ENCODE results near the gene APC.
"Not testable (repeated sequence)": the region's sequence is repeated elsewhere in the genome, so short reads cannot be mapped to it uniquely, and the experiment has no call there.

APC gene

DNA sequence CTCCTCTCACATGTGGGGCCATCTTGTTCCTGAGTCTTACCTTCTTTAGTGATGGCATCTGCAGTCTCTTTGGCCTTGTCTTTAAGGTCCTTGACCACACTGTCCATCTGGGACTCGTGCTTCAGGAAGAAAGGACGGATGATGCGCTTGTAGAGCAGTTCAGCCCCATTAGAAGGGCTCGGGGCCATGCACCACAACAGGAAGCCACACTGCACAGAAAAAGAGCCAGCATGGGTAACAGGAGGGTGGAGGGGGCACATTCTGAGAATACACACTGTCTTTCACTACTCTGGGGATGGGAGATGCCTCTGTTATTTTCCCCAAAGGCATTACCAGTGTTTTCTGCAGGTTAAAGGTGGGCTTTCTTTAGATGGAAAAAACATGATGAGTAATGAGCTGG lies 149.3 kb downstream of the APC start:
- no peak for TF ChIP-seq POLR2A (IDR thresholded peaks at IDR 0.05; ENCODE audit: low read depth, low read length)
- no peak for TF ChIP-seq TAF1 (IDR thresholded peaks at IDR 0.05; ENCODE audit: borderline replicate concordance, low read depth, low read length)
- TF ChIP-seq POLR2AphosphoS5 (IDR thresholded peaks at IDR 0.05; ENCODE audit: low read depth, low read length), result no peak
- DNase-seq (ENCODE audit: insufficient read length) (no peak), FAIRE-seq (no peak)

DNA sequence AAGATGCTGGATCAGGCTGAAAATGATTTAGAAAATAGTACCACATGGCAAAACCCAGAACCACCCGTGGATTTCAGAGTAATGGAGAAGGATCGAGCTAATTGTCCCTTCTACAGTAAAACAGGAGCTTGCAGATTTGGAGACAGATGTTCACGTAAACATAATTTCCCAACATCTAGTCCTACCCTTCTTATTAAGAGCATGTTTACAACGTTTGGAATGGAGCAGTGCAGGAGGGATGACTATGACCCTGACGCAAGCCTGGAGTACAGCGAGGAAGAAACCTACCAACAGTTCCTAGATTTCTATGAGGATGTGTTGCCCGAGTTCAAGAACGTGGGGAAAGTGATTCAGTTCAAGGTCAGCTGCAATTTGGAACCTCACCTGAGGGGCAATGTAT lies 154.4 kb downstream of the APC start:
- not testable (repeated sequence) for FAIRE-seq; DNase-seq (ENCODE audit: insufficient read length)

DNA sequence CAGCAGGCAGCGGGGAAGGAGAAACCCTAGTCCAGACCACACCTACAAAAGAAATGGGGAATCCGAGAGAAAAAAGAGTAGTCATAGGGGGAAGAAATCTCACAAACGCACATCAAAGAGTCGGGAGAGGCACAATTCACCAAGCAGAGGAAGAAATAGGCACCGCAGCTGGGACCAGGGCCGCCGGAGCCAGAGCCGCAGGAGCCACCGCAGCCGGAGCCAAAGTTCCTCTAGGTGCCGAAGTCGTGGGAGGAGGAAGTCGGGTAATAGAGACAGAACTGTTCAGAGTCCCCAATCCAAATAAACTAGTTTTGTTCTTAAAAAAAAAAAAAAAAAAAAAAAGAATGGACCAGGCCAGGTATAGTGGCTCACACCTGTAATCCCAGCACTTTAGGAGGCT lies 155.1 kb downstream of the APC start:
- FAIRE-seq (no peak), DNase-seq (ENCODE audit: insufficient read length) (no peak)
- TF ChIP-seq POLR2AphosphoS5 (IDR thresholded peaks at IDR 0.05; ENCODE audit: low read depth, low read length), result no peak
- no peak for TF ChIP-seq POLR2A (IDR thresholded peaks at IDR 0.05; ENCODE audit: low read depth, low read length)
- no peak for TF ChIP-seq TAF1 (IDR thresholded peaks at IDR 0.05; ENCODE audit: borderline replicate concordance, low read depth, low read length)

DNA sequence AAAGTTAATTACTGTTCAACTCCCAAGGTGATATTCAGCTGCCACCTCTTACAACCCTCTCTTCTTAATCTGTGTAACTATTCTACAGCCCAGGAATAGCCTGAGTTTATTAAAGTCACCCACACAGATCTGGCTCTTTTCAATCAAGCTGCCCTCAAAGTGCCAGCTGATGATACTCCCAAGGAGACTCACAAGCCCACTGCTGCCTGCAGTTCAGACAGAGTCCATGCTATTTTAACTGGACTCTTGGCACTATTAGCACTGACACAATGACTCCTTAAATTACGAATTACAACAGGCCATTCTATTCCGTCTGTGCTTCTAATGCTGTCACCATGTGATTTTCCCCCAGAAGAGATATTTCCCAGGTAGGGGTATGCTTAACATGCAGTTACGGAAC lies 158.0 kb downstream of the APC start:
- no peak for DNase-seq (ENCODE audit: insufficient read length)
- TF ChIP-seq POLR2A (IDR thresholded peaks at IDR 0.05; ENCODE audit: low read depth, low read length) (no peak), POLR2AphosphoS5 (IDR thresholded peaks at IDR 0.05; ENCODE audit: low read depth, low read length) (no peak), TAF1 (IDR thresholded peaks at IDR 0.05; ENCODE audit: borderline replicate concordance, low read depth, low read length) (no peak)
- no peak for FAIRE-seq
